NB4 (cell line): ENCODE measurements around the gene LAMB2.

Experiments used
- DNase-seq: peaks from one replicate; pipeline ENCODE4 v3.0.0; 2010; ENCODE audit warnings: low read depth
- H3K4me3 ChIP-seq: one replicate; pipeline ENCODE4 v1.5.1; 2011; ENCODE audit warnings: mild to moderate bottlenecking, low read depth, low read length, moderate library complexity
- MAX ChIP-seq: IDR thresholded peaks from 2 replicates; pipeline ENCODE4 v1.6.1; 2011; ENCODE audit warnings: low read depth, low read length
- MYC ChIP-seq: IDR thresholded peaks from 2 replicates; pipeline ENCODE4 v1.6.1; 2011; ENCODE audit warnings: low read depth, low read length
- POLR2A ChIP-seq: IDR thresholded peaks from 2 replicates; pipeline ENCODE4 v1.6.1; 2011; ENCODE audit warnings: mild to moderate bottlenecking; ENCODE audit not compliant: insufficient read length; ENCODE audit errors: extremely low read depth
- TF ChIP-seq, protein P1 (sequence below): IDR thresholded peaks from one replicate; pipeline ENCODE4 v1.5.1; 2012; ENCODE audit warnings: low read depth, low read length

LAMB2 gene

DNA sequence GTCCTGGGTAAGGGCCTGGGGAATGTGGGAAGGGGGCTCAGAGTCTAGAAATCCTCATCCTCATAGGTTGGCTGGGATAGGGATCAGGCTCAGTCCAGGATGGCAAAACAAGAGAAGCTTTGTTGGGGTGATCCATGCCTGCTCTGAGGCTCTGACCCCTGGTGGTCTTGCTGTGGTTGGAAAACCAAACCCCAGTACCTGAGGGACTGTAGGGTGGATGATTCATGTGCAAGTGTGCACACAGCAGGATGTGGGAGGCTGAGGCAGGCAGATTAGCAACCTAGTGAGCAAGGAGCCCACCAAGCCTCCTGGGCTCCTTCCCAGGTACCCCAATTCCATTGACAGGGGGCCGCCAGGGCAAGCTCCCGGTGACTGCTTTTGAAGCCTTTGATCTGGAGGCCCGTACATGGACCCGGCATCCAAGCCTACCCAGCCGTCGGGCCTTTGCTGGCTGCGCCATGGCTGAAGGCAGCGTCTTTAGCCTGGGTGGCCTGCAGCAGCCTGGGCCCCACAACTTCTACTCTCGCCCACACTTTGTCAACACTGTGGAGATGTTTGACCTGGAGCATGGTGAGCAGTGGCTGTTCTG lies 41.6 kb upstream of the LAMB2 start:
- TF ChIP-seq POLR2A (no peak), MAX (no peak), MYC (no peak)
- TF ChIP-seq, protein P1, sequence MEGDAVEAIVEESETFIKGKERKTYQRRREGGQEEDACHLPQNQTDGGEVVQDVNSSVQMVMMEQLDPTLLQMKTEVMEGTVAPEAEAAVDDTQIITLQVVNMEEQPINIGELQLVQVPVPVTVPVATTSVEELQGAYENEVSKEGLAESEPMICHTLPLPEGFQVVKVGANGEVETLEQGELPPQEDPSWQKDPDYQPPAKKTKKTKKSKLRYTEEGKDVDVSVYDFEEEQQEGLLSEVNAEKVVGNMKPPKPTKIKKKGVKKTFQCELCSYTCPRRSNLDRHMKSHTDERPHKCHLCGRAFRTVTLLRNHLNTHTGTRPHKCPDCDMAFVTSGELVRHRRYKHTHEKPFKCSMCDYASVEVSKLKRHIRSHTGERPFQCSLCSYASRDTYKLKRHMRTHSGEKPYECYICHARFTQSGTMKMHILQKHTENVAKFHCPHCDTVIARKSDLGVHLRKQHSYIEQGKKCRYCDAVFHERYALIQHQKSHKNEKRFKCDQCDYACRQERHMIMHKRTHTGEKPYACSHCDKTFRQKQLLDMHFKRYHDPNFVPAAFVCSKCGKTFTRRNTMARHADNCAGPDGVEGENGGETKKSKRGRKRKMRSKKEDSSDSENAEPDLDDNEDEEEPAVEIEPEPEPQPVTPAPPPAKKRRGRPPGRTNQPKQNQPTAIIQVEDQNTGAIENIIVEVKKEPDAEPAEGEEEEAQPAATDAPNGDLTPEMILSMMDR: no peak
- peak; percentile 75 for DNase-seq
- H3K4me3 ChIP-seq: no peak overlapping the region

DNA sequence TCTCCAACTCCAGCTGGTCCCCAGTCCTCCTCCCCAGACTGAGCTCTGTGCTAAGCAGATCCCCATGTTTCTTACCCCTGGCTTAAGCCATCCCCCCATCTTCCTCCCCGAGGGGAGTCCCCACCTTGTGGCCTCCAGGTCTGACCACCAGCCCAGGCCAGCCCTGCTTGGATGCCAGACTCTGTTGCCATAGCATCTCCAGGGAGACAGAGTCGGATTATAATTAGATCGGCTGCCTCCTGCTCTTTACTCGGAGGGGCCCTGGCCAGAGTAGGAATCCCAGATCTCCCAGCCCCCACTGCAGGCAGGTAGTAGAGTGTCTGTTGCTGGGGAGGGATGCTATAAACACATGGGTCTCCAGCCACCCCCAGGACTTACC lies 40.9 kb upstream of the LAMB2 start:
- no peak for DNase-seq
- TF ChIP-seq MAX (no peak), MYC (no peak), POLR2A (no peak)
- TF ChIP-seq, protein P1: no peak
- H3K4me3 ChIP-seq: no peak overlapping the region

DNA sequence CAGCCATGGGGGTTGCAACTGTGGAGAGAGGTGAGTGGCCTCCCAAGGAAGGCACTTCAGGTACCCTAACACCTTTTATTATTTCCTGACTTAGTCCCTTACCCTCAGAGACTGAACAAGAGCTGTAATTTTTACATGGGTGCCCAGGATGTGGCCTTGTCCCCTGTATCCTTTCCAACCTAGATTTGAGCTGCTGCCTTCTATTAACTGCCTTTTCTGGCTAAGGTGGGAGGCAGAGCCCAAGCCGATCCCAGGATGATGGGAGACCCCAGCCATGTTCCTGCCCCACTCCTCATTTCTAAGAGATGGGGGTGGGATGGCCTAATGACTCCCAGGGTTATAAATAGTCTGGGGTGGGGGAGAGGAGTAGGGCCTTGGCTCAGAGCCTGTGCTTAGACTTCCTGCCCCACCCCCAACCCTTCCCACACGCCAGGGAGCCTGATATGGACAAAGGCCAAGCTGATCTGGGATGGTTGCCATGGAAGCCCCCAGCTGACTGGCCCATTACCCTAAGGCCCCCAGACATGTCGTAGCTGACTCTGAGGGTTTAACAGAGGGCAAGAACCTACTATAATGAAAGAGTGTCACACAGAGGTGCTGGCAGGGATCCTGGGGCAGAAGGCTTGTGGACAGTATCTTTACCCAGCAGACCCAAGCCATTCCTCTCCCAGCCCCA lies 40.4 kb upstream of the LAMB2 start:
- no peak for TF ChIP-seq POLR2A
- no peak for TF ChIP-seq MAX
- TF ChIP-seq, protein P1: no peak
- no peak for TF ChIP-seq MYC
- no peak for DNase-seq
- H3K4me3 ChIP-seq: no peak overlapping the region

GRCh38 chr3:49172551-49173041 lies 39.7 kb upstream of the LAMB2 start:
- no peak overlapping the region for H3K4me3 ChIP-seq
- DNase-seq: no peak
- TF ChIP-seq MAX: no peak

GRCh38 chr3:49171775-49172500 lies 39.1 kb upstream of the LAMB2 start:
- H3K4me3 ChIP-seq: peak overlapping the region; percentile 67
- TF ChIP-seq MYC (no peak), MAX (no peak), POLR2A (no peak)
- TF ChIP-seq, protein P1: no peak
- DNase-seq: no peak
